HG02885 (cell line): ENCODE results near the gene CLN5.
"Not testable (repeated sequence)": the region's sequence is repeated elsewhere in the genome, so short reads cannot be mapped to it uniquely, and the experiment has no call there.

Source experiments
- ATAC-seq: cut with Tn5 transposase; IDR thresholded peaks from one replicate; pipeline ENCODE4 v1.9.1; 2021; ENCODE audit warnings: mild to moderate bottlenecking; ENCODE audit not compliant: unreplicated experiment, poor library complexity

Gene CLN5

DNA sequence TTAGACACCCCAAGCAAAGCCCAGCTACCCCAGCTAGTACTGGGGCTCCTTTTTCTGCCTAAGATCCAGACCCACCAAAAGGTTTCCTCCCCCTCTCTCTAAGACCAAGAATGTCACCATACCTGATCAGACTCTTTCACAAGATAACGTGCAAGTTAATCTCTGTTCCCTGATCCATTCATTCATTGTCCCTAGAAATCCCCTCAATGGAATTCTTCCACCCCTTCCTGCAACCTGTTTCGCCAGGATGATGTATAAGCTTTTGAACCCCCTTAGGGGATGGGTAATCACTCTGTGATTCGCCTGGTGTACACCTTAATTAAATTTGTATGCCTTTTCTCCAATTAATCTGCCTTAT lies 17.3 kb upstream of the CLN5 start:
- no peak for ATAC-seq

- ATAC-seq = no peak
Observed at GRCh38 chr13:76975863-76976262, 16.0 kb upstream of the CLN5 start.

GRCh38 chr13:76976490-76976889 lies 15.4 kb upstream of the CLN5 start:
- ATAC-seq = no peak

- ATAC-seq = no peak
Observed at GRCh38 chr13:76976929-76977328, 15.0 kb upstream of the CLN5 start.

DNA sequence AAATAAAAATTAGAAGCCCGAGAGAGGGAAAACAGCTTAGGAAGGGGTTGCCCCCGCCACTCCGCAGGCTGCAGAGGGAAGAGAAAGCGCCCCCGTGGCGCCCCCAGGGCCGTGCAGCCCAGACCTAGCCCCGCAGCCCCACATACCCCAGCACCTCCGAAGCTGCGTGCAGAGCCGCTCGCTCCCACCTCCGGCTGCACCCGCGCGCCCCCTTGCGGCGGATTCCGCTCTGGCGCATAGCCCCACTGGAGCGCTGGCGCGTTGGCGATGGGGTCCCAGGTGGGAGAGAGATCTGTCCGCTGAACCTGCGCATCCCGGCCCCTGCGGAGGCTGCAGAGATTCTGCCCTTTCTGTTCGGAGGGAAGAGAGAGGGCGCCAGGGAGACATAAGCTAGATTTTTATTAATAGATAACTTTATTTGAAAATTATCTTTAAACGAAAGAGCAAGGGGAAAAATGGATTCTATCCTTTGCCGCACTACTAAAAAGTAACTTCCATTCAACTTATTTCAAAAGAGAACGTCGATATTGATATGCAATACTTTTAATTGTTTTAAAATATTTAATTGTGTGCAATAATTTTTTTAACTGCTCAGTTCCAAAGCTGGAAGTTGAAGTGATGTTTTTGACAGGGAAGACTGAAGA lies 11.7 kb upstream of the CLN5 start:
- ATAC-seq = peak; percentile 100

- no peak for ATAC-seq
Observed at GRCh38 chr13:76982061-76982460, 9.8 kb upstream of the CLN5 start.

- no peak for ATAC-seq
Observed at GRCh38 chr13:76983676-76984075, 8.2 kb upstream of the CLN5 start.

- peak; percentile 64 for ATAC-seq
Observed at GRCh38 chr13:76991432-76991795, 467 bp upstream of the CLN5 start.

GRCh38 chr13:76992548-76993001 lies 694 bp downstream of the CLN5 start:
- peak; percentile 9 for ATAC-seq

- no peak for ATAC-seq
Observed at GRCh38 chr13:76993021-76993420, 1.1 kb downstream of the CLN5 start.

- no peak for ATAC-seq
Observed at GRCh38 chr13:76993473-76993872, 1.6 kb downstream of the CLN5 start.

- no peak for ATAC-seq
Observed at GRCh38 chr13:76994281-76994680, 2.4 kb downstream of the CLN5 start.

GRCh38 chr13:77000475-77000874 lies 8.6 kb downstream of the CLN5 start:
- ATAC-seq = no peak

GRCh38 chr13:77001540-77001939 lies 9.7 kb downstream of the CLN5 start:
- ATAC-seq = no peak

DNA sequence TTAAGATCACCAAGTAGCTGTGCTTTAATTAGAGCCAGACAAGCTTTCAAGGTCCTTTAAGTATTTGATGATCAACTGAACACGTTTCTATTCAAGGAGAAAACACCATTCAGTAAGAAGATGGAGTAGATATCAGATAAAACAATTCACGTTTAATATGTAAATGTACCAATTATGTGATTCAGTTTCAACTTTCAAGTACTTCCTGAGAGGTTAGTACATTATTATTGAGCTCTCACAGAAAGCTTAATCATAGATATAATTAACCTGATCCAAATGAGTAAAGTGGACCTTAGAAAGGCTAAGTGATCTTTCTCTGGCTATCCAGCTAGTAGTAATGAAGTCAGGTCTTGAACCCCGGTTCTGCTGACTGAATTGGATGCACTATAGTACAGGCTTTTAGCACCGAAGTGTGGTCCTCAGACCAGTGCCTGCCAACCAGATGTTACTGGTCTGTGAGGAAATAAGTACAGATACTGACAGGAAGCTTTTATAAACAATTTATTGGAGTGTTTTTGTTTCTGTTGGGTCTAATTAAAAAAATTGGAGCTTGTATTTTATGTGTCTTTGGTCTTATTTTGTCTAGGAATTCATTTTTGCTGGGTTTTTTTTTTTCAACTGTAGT lies 10.2 kb downstream of the CLN5 start:
- no peak for ATAC-seq

DNA sequence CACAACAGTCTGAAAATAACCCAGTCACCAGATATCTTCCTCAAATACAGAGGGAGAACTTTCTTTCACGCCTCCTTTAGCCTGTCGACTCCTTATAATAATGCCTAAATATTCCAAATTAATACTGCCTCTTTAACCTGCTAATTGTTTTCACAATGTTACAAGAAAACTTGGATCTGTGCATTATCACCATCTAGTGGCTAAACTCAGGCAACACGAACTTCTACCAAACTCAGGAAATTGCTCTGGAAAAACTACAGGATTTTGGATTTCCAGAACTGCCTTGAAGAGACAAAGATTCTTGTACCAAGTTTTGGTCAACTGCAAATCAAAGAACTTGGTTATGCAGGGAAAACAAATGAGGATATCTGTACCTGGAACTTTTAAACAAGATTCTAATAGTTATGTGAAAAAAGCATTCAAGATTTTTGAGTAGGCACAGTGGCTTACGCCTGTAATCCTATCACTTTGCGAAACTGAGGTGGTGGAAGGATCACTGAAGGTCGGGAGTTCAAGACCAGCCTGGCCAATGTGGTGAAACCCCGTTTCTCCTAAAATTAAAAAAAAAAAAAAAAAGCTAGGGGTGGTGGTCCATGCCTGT lies 10.8 kb downstream of the CLN5 start:
- ATAC-seq = no peak

DNA sequence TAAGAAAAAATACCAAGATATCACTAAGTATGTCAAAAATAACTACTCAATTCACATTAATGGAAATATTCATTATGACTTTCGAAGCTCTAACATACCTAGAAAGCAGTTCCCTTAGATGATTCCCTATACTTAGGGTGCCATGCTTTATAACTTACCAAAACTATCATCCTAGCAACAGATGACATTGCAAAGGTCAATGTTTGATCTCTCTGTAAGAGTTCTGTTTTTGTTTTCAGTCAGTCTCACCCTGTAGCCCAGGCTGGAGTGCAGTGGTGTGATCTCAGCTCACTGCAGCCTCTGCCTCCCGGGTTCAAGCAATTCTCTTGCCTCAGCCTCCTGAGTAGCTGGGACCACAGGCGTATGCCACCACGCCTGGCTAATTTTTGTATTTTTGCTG lies 16.5 kb downstream of the CLN5 start:
- ATAC-seq = peak; percentile 57

- ATAC-seq = peak; percentile 76
Observed at GRCh38 chr13:77009011-77009410, 17.1 kb downstream of the CLN5 start.

DNA sequence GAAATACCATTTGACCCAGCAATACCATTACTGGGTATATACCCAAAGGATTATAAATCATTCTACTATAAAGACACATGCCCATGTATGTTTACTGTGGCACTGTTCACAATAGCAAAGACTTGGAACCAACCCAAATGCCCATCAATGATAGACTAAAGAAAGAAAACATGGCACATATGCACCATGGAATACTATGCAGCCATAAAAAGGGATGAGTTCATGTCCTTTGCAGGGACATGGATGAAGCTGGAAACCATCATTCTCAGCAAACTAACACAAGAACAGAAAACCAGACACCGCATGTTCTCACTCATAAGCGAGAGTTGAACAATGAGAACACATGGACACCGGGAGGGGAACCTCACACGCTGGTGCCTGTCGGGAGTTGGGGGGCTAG lies 17.8 kb downstream of the CLN5 start:
- ATAC-seq = not testable (repeated sequence)

DNA sequence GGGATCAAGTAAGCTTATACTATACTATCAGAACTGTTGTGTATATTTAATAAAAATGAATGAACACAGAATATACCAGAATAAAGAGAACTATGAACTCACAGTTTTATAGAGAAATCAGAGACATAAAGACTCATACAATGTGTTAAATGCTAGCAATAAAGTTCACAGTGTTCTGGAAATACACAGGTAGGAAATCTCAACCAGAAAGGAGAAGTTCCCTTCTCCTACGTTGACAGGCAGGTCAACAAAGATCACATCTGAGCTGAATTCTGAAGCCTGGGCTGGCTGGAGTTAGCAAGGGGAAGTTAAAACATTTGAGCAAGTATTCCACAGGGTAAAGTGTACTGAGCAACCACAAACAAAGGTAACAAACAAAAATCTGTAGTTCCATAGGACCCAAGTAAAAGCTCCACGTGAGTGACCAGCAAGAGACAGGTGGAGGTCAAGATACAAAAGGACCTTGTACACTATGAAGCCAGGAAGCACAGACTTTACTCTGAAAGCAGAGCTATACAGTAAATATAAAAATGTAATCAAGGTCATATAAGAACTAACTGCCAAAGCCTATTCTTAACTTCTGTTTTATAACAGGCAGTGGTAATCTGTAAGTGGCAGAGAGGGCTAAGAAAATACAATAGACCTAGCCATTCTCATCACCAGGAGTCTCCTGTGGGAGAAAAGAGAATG lies 22.1 kb downstream of the CLN5 start:
- no peak for ATAC-seq

DNA sequence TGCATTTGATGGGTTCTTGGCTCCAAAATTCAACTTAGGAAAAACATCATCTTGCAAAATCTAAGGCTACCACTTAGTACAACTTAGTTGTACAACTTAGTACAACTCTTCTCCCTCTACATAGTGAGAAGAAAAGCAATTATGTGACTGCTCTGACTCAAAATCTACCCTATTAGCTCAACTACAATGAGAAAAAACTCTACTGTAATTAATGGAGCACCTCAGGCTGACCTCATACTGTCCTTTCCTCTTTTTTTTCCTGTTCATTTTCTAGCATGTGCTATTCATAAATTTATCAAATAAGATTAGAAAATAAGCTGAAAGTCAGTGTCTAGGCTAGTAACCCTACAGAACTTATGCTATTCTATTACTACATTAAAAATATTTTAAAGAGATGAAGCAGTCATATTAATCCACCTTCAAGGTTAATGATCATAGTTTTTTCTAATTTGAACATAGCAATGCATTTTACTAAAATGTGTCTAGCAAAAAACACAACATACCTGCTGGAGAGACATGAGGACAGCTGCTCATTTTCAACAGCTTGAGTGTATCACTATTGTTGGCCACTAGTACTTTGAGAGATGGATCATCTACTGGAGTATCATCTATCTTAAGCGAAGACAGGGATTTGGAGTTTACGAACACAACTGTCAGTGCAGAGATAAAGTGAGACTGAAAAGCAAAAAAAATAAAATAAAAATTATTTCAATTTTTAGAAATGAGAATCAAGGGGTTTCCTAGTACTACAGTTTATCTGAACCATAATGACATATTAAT lies 23.2 kb downstream of the CLN5 start:
- ATAC-seq = no peak
